Measurements from ENCODE around the gene ARHGAP25. TPM values are rescaled to one million over a fixed set of nuclear protein-coding genes. Genes with fewer than 3 reads are reported as not detected.

The ARHGAP25 gene
- total and polyA plus RNA-seq, 9 donors = 8.5 to 30.5 (median 13.0) TPM

- Histone ChIP-seq H3K27ac (no peak overlapping the region), H3K9me3 (no peaks in the 10 kb centered on the region), H3K27me3 (no peaks in the 10 kb centered on the region), H3K36me3 (no peaks in the 10 kb centered on the region), H3K4me1 (ENCODE audit: insufficient read depth) (no peaks in the 10 kb centered on the region), H3K4me3 (no peak overlapping the region)
- DNase-seq = no peak
- WGBS, 3 donors = 85 to 88% (median 85%) methylated on average over 4 of the region's 4 CpGs
- intact Hi-C loops (cut with DNase I) = no loop called here
- no peak for TF ChIP-seq POLR2A (IDR thresholded peaks at IDR 0.05)
- no peak for TF ChIP-seq CTCF (IDR thresholded peaks at IDR 0.05)
- no peak for TF ChIP-seq EP300 (IDR thresholded peaks at IDR 0.05)
Measured at GRCh38 chr2:68857855-68858456, 123.3 kb downstream of the ARHGAP25 start.

- DNase-seq = no peak
- TF ChIP-seq POLR2A (IDR thresholded peaks at IDR 0.05) (no peak), CTCF (IDR thresholded peaks at IDR 0.05) (no peak), EP300 (IDR thresholded peaks at IDR 0.05) (no peak)
Measured at GRCh38 chr2:68860111-68860510, 125.5 kb downstream of the ARHGAP25 start.

GRCh38 chr2:68861330-68861729 is 126.7 kb downstream of the ARHGAP25 start:
- no peak overlapping the region for H3K27ac ChIP-seq
- H3K27me3 ChIP-seq = no peaks in the 10 kb centered on the region
- no peaks in the 10 kb centered on the region for H3K4me1 ChIP-seq (ENCODE audit: insufficient read depth)
- no peak for TF ChIP-seq EP300 (IDR thresholded peaks at IDR 0.05)
- no peak for TF ChIP-seq CTCF (IDR thresholded peaks at IDR 0.05)
- no peak for TF ChIP-seq POLR2A (IDR thresholded peaks at IDR 0.05)
- H3K36me3 ChIP-seq = no peaks in the 10 kb centered on the region
- intact Hi-C loops (cut with DNase I) = no loop called here
- no peak for DNase-seq
- H3K9me3 ChIP-seq = no peaks in the 10 kb centered on the region
- H3K4me3 ChIP-seq = no peak overlapping the region

More at GRCh38 chr2:68860111-68860510, 125.5 kb downstream of the ARHGAP25 start:
- Histone ChIP-seq H3K4me3 (no peak overlapping the region), H3K4me1 (ENCODE audit: insufficient read depth) (no peaks in the 10 kb centered on the region), H3K36me3 (no peaks in the 10 kb centered on the region), H3K9me3 (no peaks in the 10 kb centered on the region), H3K27ac (no peak overlapping the region), H3K27me3 (no peaks in the 10 kb centered on the region)
- 71 to 76% (median 76%) methylated on average over 3 of the region's 3 CpGs for WGBS, 3 donors
- intact Hi-C loops (cut with DNase I) = no loop called here

- WGBS, 3 donors = 19 to 32% (median 27%) methylated on average over 7 of the region's 7 CpGs
- H3K27ac ChIP-seq = no peak overlapping the region
- TF ChIP-seq CTCF (IDR thresholded peaks at IDR 0.05) (no peak), EP300 (IDR thresholded peaks at IDR 0.05) (no peak), POLR2A (IDR thresholded peaks at IDR 0.05) (no peak)
- H3K27me3 ChIP-seq = no peaks in the 10 kb centered on the region
- no peaks in the 10 kb centered on the region for H3K4me1 ChIP-seq (ENCODE audit: insufficient read depth)
- H3K4me3 ChIP-seq = no peak overlapping the region
- DNase-seq = no peak
- H3K9me3 ChIP-seq = no peaks in the 10 kb centered on the region
- no peaks in the 10 kb centered on the region for H3K36me3 ChIP-seq
- intact Hi-C loops (cut with DNase I) = no loop called here
Measured at GRCh38 chr2:68862889-68863288, 128.3 kb downstream of the ARHGAP25 start.
